GM12891 (cell line): ENCODE measurements around the gene SERPINB2.

Experiments
- PAX5 ChIP-seq: IDR thresholded peaks from 2 replicates; pipeline ENCODE4 v1.6.1; 2011; ENCODE audit warnings: low read length, moderate library complexity, mild to moderate bottlenecking; ENCODE audit not compliant: insufficient read depth, severe bottlenecking
- POLR2A ChIP-seq: IDR thresholded peaks from 2 replicates; pipeline ENCODE4 v1.6.1; 2011; ENCODE audit warnings: low read depth, low read length, control low read depth
- POLR2AphosphoS5 ChIP-seq: IDR thresholded peaks from 2 replicates; pipeline ENCODE4 v1.6.1; 2011; ENCODE audit warnings: low read depth, low read length, control low read depth
- POU2F2 ChIP-seq: IDR thresholded peaks from 2 replicates; pipeline ENCODE4 v1.6.1; 2011; ENCODE audit warnings: low read depth, mild to moderate bottlenecking, control low read depth, low read length, moderate library complexity
- SPI1 ChIP-seq: IDR thresholded peaks from 2 replicates; pipeline ENCODE4 v1.6.1; 2011; ENCODE audit warnings: low read depth, low read length, control low read depth
- TAF1 ChIP-seq: IDR thresholded peaks from 2 replicates; pipeline ENCODE4 v1.6.1; 2011; ENCODE audit warnings: low read depth, low read length, control low read depth

DNA sequence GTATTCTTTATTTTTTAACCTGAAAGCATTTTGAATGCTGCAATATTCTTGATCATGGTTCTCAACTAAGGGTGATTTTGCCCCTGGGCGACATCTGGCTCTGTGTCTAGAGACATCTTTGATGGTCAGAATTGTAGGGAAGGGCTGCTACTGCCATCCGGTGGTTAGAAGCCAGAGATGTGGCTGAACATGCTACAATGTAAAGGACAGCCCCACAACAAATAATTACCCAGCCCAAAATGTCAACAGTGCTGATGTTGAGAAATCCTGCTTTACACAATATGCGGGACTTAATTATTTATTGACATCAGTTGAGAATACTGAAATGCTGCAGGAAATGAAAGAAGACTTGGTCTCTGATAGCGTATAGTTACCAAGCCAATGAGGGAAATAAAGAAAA lies 37.5 kb upstream of the SERPINB2 start:
- TF ChIP-seq TAF1 (no peak), POLR2A (no peak), POU2F2 (no peak), POLR2AphosphoS5 (no peak), SPI1 (no peak), PAX5 (no peak)
